M059J (cell line): ENCODE data around the gene PANK1. TPM values are rescaled to one million over a fixed set of nuclear protein-coding genes. Genes with fewer than 3 reads are reported as not detected.
A peak's percentile ranks its signal among the peaks of the same experiment; 100 is the strongest.

Experiments used
- DNase-seq: peaks from one replicate; pipeline ENCODE4 v3.0.0-alpha.2; 2012; ENCODE audit warnings: low read depth
- total RNA-seq: library from RNA; depleted of rRNA; stranded (reverse); fragments of >200 nt; shearing (Covaris generic); gene quantifications from 2 replicates; pipeline ENCODE4 v1.2.3, GENCODE V29; 2014; rRNA removed

Gene PANK1
- 10.7 and 12.0 TPM in 2 replicates for total RNA-seq

DNA sequence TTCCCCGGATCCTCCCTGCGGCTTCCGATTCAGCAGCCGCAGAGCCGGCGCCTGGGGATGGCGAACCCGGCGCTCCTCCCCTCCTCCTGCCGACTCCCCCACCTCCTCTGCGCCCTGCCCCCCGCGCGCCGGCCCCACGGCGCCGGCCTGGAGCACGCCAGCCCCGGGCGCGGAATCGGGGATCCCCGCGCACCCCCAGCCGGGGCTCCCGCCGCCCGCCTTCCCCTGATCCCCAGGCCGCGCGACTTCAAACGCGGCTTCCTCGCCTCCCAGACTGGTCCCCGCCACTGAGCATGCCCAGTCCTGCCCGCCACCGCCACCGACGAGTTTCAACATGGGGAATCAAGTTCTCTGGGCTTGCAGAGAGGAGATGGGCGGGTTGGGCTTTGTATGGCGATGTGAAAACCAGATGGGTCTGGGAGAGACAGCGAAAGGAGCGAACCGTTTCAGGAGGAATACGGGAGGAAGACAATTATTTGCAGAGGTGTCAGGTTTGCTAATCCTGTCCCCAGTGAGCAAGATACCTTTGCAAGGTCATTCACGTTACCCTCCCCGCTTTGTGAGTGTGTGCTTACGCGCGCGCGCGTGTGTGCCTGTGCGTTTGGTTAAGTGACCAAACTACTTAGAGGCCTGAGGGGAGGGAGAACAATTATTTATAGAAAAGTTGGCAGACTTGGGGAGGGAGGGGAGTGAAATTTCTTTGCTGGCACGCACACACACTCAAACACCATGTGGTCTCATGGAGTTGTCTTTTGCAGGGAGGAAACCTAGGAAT, at the start of gene PANK1:
Gene PANK1, minus strand, starts transcription at position 276 of the 775 bp plus-strand sequence. CDS start 351 bp downstream, outside the sequence.
- peak; percentile 79 for DNase-seq

DNA sequence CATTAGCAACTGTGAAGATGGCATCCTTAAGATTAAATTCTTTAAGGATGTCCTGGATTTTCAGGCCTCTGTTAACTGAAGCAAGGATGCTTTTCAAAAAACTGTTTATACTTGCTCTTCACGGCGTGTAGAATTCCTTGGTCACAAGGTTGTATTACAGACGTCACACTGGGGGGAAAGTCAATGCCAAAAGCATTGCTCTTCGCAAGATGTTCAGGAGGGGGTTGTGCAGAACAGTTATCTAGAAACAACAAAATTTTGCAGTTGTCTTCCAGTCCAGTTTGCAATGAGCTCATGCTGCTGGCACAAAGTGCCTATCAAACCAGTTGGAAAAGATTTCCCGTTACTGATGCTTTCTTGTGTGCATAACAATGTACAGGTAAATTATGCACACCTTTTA, 48.1 kb upstream of the PANK1 start:
- no peak for DNase-seq

DNA sequence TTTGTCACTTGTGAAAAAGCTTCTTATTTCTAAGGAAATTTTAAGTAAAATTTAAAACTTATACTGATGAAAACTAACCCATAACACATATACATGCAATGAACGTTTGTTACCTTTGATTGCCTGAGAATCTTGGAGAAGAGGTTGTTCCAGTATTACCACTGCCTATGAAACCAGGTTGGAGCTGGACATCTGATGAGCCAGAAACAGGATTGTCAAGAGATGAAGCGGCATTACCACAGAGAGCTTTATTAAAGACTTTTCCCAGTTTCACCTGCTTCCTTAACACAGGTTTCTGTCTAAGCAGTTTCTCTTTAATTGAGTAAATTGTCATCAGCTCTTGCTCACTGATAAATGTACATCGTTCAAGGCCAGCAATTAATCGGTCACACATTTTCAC, 47.4 kb upstream of the PANK1 start:
- DNase-seq = no peak

DNA sequence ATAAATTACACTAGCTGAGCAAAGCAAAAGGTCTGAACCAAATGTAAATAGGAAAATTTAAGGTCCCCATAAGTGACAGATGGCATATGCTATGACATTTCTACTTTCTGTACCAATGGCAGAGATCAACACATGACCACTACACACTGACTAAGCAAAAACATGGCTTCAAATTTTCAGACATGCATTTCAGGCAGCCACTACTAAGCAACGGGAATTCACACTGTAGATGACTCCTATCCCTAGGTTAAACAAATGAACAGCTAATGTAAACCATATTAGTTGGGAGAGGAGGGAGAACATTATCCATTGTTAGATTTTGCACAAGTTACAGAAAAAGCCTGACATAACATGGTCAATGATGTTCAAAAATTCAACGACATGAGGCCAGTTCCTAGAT, 45.0 kb upstream of the PANK1 start:
- DNase-seq = no peak

DNA sequence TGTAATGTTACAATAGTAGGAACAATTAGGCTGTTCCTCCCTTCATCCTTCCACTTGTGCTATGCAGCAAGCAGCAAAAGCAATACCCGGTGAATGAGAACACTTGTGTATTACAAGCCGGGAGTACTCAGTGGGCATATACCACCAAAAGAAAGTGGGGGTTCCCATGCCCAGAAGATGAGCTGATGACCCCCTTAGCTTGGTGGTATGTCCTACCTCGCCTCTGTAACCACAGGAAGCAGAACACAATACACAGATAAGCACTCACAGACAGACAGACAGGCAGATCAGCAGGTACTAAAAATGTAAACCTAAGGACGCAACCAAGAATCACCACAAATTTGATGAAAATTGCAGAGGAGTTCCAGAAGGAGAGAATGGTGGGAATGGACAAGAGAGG, 40.9 kb upstream of the PANK1 start:
- no peak for DNase-seq

DNA sequence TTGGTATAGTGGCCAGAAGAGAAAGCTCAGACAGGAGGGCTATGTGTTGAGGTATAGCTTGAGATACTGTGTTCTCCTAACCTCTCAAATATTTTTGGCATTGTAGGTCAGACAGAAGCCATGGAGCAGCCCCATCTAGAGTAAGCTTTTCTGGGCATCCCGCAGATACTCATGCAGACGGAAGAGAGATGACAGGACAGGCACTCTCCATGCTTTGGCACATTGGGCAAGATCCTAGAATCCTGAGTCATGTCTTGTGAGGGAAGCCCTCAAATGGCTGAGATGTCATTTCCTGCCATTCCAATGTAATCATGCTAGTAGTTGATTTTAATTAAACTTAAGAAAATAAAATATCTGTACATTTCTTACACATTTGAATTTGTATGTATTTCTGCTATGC, 39.6 kb upstream of the PANK1 start:
- peak; percentile 25 for DNase-seq

DNA sequence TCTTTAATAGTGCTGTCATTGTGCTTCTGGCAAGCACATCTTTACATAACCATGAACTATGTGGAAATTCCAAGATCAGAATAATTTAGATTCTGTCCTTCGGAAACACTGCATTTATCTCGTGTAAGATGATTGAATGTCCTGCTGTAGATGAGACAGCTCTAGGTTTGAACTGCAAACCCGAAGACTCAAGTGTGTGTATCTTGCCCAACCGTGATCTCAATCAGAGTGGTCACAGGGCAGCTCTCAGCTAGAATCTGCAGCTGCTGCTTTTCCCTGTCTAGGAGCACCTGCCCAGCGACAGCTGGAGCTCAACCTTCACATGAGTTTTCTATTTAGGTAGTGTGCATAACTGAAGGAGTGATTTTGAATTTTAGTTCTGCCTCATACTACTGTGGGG, 38.8 kb upstream of the PANK1 start:
- no peak for DNase-seq

DNA sequence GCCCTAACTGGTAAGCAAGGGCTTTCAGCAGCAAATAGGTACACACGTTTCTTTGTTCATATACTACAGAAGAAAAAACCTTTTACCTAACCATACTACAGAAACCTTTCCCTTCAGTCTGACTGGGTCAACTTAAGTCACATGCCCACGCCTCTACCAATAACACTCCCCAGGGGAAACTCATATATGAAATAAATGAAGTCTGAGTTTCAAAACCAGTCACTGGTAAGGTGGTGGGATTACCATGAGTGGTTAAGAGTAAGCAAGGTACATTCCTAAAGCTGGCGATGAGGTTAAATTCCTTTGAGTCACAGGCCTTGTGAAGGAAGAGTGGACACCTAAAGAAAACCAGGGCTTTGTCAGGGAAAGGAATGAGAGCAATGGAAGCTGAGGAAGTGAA, 34.9 kb upstream of the PANK1 start:
- DNase-seq = no peak

DNA sequence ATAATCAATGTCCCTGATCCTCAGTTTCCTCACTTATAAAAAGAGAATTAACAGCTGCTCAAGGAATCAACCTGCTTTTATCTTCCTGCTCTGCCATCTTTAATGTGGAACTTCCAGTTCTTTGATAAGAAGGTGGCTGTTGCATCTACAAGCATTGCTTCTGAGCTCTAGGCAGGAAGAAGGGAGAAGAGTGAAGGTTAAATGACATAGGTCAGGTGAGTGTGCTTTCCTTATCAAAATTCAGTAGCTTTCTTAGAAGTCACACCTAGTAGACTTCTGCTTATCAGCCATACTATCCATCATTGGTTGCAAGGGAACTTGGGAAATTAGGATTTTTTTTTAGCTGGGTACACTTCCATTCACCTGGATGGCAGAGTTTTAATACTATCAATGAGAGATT, 32.3 kb upstream of the PANK1 start:
- no peak for DNase-seq

DNA sequence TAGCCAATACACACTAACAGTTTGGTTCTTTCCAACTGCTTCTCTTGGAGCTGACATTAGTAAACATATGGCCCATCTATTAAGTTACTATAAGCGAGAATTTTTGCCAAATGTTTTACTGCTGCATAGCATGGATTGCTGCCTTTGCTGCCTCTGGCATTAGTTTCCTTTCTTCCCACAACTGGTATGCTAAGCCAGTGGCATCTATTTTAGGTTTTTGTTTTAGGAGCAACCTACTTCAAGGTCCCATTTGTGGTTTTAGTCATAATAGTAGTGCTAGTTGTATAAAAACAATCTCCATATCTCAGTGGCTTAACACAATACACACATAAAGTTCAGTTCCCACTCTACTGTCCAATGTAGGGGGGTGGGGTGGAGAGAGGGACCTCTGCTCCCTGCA, 25.9 kb upstream of the PANK1 start:
- no peak for DNase-seq

DNA sequence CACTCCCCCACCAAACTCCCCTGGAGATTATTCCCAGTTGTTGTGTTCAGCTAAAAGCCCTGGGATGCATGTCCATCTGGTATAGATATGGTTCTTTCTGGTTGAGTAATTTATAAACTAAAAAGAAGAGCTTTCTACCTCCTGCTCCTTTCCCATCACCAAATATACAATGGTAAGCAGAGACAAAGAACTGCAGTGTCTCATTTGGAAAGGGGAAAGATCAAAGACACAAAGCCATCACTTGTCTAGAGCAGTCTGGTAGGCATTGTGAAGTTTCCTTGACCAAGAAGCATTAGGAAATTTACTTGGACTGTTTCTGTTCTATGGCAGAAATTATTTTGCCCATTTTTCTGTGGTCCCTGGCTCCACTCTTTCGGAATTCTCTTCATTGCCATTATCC, 24.9 kb upstream of the PANK1 start:
- no peak for DNase-seq

DNA sequence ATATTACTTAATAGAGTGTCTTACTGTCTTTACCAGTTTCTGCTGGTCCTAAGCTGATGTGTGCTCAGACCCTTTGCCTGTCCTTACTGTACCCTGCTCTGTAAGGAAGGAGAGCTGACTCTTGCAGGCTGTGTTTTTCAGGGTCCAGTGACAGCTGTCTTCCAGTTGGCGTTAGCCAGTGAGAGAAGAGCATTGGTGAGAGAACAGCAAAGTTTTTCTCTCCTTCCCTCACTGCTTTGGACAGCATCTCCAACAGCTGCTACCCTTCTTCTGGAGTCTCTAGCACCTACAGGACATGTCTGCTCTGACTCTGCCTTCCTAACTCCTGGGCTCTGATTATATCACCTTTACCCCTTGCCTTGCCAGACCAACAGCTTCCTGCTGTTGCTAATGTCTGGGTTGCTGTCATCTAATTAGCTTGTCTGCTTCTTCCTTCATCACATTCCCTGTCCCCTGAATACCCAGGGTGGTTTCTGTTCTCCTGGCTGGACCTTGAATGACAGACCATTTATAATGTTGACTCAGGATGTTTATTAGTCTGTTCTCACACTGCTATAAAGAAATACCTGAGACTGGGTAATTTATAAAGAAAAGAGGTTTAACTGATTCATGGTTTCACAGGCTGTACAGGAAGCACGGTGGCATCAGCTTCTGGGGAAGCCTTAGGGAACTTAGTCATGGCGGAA, 23.5 kb upstream of the PANK1 start:
- peak; percentile 68 for DNase-seq

DNA sequence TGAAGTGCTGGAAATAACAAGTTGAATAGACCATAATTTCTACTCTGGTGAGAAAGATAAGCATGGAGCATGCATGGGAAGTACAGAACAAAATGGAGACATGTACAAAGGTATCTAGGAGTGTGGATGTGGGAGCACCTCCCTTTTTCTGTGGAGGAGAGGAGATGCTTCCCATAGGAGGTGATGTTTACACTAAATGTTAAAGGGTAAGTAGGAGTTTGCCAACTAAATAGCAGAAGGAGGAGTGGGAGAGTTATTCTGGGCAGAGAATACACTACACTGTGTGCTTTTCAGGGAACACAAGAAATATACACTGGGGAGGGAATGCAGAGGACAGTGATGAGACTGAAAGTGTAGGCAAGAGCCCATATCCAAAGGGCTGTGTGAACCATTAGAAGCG, 21.1 kb upstream of the PANK1 start:
- no peak for DNase-seq

DNA sequence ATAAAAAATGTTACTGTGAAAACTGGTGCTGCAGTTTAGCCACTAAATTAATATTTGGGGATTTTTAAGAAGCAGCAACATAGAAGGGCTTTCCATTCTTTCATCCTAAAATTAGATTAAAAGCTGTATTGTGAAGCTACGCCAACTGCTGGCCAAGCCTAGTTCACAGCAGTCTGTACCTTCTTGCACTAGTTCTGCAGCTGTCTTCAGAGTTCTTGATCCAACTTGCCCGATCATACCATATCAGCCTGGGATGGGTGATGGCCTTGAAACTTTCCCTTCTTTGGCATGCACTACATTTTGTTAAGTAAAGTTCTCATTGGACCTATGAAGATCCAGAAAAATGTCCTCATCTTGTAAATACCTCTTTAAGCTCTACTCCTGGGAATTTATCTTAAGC, 20.3 kb upstream of the PANK1 start:
- no peak for DNase-seq

DNA sequence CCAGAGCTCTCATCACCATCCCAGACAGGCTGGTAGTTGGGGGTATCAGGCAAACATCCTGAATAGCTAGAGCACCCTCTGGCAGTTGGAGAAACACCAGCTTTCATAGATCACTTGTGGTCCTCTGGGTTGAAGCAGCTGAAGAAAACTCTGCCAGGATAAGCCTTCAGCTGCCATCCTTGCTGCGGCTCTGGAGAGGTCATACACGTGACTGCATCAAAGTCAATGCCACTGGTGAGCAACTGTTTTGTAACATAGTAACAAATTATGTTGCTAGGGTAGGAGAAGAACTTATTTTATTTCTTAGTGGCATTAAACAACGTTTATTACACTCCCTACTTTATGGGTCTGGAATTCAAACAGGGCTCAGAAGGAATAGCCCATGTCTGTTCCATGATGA, 19.2 kb upstream of the PANK1 start:
- no peak for DNase-seq

DNA sequence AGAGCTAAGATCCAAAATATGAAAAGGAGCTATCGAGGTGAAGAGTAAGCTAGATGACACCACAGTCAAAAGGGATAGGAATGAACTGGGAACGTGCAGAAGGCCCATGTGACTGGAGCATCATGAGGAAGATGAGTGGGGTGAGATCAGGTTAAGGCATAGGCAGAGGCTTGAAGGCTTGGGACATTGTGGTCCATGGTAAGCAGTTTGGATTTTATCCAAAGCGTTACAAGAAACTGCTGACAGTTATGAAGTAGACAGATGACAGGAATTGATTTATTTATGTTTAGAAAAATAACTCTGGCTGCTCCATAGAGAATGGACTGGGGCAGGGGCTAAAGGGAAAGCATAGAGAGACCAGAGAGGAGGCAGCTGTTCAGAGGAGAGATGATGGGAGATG, 18.1 kb upstream of the PANK1 start:
- DNase-seq = no peak

DNA sequence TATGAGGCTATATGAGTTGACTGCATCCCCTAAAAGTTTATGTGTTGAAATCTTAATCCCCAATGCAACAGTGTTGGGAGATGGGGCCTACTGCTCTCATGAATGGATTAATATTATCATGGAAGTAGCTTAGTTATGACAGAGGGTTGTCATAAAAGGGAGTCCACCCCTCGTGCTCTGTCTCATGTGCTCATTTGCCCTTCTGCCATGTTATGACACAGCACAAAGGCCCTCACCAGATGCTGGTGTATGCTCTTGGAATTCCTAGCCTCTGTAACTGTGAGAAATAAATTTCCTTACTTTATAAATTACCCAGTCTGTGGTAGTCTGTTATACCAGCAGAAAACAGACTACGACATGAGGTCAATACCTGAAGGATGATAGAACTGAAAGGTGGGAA, 17.6 kb upstream of the PANK1 start:
- DNase-seq = no peak

DNA sequence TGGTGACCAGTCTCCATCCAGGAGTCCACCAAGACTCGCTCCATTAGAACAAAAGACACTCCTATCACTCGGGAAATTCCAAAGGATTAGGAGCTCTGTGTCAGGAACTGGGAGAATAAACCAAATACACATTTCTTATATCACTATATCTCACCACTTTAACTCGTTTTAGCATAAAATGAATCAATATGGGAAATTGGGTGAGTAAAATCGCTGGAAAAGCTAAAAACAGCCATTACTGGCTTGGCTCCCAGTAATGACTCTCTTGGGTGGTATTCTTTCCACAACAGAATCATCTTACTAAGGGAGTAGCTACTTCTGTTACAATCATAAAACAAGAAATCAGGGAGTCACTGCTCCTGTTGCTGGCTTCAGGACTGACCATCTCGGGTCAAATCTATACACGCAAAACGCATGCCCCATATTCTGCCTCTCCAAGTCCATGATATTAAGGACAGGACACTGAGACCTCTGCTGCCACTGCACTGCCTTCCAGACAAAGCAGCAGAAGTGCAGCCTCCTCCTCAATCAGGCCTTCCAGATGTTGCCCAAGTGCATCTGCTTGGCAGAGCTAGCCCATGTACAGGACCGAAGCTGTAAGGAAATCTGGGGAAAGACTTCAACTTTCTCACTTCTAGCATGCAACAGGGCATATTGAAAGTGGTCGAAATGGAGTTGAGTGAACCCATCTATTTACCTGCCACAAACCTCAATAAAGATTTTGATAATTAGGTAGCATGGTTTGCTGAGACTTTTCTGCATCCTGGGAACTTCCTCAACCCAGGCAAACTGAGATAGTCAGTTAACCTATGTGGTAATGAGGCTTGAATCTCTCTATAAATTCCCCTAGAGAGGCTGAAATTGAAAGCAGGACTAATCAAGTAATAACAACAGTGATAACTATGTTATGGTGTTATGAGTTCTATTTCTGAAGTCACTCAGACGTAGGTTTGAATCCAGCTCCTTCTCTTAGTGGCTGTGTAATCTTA, 14.4 kb upstream of the PANK1 start:
- peak; percentile 65 for DNase-seq

DNA sequence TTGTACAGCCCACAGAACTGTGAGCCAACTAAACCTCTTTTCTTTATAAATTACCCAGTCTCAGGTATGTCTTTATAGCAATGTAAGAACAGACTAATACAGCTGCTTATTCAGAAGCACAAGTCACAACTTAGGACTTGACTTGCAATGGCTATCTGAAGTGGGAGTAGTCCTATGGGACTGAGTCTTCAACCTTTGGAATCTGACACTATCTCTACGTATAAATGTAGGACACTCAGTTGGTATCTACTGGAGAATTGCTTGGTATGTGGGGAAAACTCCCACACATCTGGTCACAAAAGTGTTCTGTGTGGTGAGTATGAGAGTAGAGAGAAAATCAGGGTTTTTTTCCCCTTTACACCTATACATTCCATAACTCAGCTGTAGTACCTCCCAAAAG, 12.3 kb upstream of the PANK1 start:
- DNase-seq = no peak

DNA sequence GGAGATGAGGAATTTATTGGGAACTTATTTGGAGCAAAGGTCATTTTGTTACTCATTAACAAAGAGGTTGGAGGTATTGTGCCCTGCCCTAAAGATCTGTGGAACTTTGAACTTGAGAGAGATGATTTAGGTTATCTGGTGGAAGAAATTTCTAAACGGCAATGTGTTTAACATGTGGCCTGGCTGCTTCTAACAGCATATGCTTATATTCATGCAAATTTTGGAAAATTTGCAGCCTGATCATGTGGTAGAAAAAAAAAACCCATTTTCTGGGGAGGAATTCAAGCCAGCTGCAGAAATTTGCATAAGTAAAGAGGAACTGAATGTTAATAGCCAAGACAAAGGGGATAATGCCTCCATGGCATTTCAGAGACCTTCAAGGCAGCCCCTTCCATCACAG, 10.7 kb upstream of the PANK1 start:
- no peak for DNase-seq

DNA sequence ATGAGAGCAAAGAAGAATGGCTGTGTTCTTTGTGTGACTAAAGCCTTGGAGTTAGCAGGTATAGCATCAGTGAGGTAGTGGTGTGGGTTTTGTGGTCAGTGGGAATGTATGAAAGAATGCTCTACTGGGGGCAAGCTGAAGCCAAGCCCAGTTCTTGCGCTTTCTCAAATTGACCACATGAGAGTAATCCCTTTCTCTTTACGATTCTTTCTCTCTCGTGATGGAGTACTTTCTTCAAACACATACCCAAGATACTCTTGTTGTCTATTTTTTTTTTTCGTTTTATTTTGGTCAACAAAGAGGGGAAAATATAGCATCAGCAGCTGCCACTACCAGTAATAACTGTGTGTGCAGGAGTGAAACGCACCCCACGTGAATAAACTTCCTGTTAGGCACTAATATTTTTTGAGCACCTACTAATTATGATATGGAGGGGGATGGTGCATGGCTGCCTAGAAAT, 8.4 kb upstream of the PANK1 start:
- DNase-seq = peak; percentile 89

DNA sequence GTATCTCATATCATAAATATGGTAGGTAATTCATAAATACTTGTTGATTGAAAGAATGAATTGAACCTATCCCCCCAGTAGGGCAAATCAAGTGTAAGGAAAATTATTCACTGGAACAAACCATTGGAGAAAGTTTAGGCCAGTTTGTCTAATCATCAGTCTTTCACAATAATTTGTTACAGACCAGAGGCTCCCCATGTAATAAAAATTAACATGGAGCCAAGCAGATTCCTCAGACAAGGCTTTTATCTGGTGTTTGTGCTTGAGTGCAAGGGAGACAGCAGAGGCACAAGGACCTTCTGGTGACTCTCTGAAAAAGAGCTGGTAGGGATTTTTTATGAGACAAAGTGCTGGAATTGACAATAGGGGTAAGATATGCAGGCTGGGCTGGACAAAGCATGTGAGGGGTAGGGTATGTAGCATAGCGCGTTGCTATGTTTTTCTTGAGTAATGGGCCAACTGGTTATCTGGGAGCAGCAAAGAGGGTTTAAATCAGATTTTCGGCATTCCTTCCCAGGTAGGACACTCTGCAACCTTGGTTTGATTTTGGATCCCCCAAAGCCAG, 7.8 kb upstream of the PANK1 start:
- DNase-seq = no peak
